DMS 273 treated with DMSO at 0.1 percent for 48 hours (cell line): ENCODE results near the gene EIF2S1.
"Not testable (repeated sequence)": the region's sequence is repeated elsewhere in the genome, so short reads cannot be mapped to it uniquely, and the experiment has no call there.

Source experiments
- DNase-seq: peaks from one replicate; lab custom pipeline; 2025; lab: John Stamatoyannopoulos, UW

The EIF2S1 gene

GRCh38 chr14:67411820-67412421, 51.8 kb downstream of the EIF2S1 start, which contains the start of gene PLEK2:
PLEK2 (minus strand) TSS chr14:67412165; CDS start chr14:67412059, 106 bp downstream.
- no peak for DNase-seq

DNA sequence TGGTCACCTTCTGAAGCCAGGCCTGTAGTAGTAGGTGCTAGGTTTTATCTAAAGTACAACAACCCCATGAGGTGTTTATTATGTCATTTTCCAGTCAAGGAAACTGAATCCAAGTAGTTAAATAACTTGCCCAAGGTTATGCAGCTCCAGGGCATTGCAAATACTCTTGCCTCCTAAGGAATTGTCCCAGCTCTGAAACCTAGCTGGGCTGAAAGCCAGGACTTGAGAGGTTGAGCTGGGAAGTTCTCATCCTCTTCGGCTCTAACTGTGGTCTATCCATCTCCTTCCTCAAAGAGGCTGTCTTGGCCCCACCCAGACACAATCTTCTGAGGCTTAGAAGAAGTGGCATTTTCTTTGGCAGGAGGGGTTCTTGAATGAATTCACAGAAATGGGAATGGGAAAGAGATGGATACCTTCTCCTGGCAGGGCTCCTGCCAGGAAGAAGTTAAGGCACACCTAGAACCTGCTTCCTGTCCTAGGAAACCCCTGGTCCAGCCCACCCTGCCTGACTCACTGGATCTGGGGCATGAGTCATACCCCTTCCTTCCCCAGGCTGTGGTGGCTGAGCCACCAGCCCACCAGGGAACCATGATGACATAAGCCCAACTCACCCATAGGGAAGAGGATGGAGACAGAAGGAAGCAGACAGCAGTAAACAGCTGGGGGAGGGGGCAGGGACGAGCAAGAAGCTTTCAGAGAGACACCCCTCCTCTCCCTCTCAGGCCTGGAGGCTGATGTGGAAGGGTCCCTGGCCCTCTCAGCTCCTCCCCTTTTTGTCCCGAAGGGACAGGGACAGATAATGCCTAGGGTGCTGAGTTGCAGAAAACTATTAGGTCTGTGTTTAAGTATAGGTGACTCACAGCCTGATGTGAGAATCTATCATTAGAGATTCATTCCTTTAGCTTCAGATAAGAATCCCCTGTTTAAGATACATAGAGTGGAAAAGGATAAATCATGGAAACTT, 54.0 kb downstream of the EIF2S1 start:
- DNase-seq: no peak

- not testable (repeated sequence) for DNase-seq
Observed at GRCh38 chr14:67415610-67416009, 55.5 kb downstream of the EIF2S1 start.

- no peak for DNase-seq
Observed at GRCh38 chr14:67416085-67416484, 56.0 kb downstream of the EIF2S1 start.

- DNase-seq: no peak
Observed at GRCh38 chr14:67416810-67417209, 56.7 kb downstream of the EIF2S1 start.

DNA sequence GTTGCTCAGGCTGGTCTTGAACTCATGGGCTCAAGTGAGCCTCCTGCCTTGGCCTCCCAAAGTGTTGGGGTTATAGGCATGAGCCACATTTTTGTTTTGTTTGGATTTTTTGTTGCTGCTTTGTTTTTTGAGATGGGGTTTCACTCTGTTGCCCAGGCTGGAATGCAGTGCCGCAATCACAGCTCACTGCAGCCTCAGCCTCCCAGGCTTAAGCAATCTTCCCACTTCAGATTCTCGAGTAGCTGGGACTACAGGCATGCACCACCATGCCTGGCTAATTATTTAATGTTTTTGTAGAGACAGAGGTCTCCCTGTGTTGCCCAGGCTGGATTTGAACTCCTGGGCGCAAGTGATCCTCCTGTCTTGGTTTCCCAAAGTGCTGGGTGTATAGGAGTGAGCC, 57.5 kb downstream of the EIF2S1 start:
- DNase-seq: no peak

- no peak for DNase-seq
Observed at GRCh38 chr14:67418401-67419191, 58.5 kb downstream of the EIF2S1 start.

DNA sequence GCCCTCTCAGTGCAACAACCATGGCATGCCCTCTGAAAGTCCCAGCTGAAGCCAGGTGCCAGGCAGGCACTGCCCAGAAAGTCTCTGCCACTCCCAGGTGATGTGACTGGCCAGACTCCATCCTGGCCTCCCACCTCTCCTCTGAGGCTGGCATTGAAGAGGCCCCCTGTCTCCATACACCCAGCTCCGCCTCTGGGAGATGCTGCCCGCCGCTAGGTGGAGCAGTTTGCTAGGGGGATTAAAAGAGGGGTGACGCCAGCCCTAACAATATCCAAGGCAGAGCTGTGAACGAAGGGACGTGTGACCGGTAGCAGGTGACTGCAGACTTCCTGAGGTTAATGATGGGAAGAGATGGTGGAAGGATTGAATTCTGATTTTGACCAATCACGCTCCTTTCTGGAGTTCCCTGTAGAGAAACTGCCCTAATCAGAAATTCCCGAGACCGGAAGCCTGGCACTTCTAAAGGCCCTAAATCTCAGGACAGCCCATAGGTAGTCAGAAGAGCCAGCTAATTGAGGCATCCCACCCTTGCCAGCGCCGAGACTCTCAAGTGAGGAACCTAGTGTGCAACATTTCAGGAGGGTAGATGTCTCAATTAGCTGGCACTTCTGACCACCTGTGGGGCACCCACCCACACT, 60.1 kb downstream of the EIF2S1 start:
- no peak for DNase-seq

DNA sequence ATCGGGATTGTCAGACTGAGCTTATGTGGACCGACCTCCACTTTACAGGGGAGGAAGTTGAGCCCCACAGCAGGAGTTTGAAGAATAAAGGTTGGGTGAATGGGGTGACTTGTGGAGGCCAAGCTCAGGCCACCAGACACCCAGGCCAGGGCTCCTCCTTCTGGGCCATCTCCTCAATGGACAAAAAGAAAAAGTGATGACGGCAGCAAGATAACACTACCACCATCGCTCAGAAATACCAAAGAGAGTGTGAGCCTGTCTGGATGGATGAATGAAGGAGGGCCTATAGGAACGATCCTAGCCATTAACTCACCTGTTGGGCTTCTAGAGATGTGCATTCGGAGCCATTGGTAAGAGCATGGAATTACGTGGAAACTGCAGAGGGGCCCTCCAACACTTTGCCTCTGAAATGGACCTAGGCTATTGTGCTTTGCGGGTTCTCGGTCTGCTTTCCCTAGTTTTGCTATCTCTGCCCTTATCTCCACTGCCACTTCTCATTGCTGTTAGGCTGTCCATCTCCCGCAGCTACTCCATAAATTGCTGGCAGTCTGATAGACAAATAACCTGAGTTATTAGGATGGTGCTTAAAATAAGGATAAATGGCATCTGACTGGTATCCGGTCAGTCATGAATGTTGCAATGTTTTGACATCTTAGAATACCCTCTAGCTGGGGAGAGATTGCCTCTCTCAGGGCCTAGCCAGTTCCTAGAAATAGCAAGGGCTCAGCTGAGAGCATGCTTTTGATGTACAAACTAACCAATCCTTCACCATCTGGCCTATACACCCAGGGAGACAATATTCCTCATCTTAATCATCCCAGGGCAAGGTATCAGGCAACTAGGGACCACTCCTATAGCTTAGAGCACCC, 61.5 kb downstream of the EIF2S1 start:
- no peak for DNase-seq

DNA sequence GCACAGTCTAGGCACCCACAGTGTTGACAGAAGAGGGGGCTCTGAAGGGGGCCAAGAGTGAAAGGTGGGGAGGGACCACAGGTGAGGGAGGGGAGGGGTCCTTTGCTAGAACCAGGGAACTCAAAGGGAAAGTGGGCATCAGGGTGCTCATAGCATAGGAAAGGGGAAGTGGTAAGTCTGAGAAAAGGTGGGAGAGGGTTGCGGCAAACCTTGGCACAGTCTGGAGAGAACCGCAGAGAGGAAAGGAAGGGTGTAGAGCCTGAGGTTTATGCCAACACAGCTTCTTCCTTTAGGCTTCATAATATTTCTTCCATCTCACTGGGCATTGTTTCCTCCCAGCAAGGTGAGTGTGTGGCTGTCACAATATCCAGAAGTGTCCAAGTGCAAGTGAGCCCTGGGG, 63.3 kb downstream of the EIF2S1 start:
- no peak for DNase-seq

DNA sequence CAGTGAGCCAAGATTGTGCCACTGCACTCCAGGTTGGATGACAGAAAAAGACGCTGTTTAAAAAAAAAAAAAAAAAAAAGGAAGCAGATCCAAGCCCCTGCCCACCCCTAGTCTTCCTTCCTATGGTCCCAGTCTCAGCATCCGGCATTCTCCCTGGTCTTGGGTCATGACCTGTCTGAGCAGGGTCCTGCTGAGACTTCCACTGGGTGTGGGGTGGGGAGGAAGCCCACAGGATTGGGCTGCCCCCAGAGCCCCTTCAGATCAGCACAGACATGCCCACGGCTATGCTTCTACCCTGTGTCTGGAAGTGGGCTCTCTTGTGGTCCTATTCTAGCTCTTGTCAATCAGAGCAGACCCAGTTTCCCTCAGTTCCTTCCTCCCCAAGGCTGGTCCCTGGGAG, 64.4 kb downstream of the EIF2S1 start:
- DNase-seq: no peak

DNA sequence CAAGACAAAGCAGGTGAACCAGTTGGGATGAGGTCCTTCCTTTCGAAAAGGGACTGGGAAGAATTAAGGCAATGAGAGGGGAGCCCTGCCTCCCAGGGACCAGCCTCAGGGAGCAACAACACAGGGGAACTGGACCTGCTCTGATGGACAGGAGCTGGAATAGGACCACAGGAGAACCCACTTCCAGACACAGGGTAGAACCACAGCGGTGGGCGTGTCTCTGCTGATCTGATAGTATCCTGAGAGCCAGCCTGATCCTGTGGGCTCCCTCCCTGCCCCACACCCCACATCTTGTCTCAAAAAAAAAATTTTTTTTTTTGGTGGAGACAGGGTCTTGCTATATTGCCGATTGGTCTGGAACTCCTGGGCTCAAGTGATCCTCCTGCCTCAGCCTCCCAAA, 65.5 kb downstream of the EIF2S1 start:
- DNase-seq: no peak

DNA sequence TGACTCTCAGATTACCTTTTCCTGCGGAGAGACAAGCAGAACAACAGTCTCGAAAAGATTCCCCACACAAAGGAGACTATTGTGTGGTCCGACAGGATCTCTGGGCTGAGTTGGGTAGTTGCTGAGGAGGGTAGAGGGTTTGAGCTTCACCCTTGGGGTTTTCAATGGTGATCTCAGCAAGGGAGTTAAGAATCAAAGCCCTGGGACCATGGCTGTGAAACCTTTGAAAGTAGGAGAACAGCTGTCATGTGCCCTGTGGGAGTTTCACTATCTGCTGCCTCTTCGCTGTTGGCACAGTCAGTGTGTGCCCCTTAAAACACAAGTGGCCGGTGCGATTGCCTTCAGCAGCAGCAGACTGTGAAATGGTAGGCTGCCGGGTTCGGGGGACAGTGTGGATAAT, 66.0 kb downstream of the EIF2S1 start:
- DNase-seq: no peak

- DNase-seq: peak; percentile 53
Observed at GRCh38 chr14:67426983-67427606, 67.0 kb downstream of the EIF2S1 start.

DNA sequence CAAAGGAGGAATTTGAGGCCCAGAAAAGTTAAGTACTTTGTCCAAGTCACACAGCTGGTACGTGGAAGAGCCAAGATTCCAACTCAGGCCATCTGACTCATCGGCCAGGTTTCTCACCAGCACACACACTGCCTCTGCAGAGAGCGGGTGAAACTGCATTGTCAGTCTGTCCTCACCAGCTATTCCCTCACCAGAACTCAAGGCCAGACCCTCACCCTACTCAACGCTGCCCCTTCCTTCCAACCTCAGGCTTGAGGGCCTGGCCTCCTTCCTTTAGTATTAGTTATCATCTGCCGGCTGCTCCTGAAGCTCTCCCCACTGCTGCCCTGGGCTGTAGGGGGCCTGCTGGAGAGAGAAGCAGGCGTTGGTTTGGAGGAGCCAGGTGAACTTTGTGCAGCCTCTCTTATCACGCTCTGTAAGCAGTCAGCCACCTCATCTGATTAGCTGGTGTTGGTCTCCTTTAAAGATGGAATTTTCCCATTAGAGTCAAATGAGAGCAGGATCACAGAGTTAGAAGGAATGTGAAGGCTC, 68.4 kb downstream of the EIF2S1 start:
- no peak for DNase-seq

- DNase-seq: no peak
Observed at GRCh38 chr14:67429510-67430205, 69.5 kb downstream of the EIF2S1 start.

DNA sequence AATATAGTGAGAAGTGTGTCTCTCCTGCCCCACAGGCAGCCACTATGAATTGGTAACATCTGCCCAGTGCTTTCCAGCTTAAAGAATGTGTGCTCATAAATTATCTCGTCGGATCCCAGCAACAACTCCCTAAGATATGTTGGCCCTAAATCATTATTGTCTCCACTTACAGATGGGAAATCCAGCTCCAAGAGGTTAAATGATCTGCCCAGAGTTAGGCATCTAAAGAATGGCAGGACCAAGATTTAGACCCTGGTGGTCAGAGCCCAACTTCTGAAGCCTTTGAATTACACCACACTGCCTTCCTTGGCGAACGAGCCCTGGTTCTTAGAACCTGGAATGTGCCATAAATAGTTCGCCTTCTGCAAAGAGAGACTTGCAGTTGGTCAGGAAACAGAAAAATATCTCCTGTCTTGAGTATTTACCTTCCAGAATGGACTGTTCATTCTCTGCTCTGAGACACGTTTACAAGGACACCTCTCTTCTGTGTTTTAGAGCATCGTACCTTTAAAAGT, 72.0 kb downstream of the EIF2S1 start:
- no peak for DNase-seq

GRCh38 chr14:67435603-67436002, 75.5 kb downstream of the EIF2S1 start:
- no peak for DNase-seq
